OCI-LY7 (cell line): Measurements from ENCODE around the gene CA11. TPM values are rescaled to one million over a fixed set of nuclear protein-coding genes. Genes with fewer than 3 reads are reported as not detected.
"Not testable (repeated sequence)": the region's sequence is repeated elsewhere in the genome, so short reads cannot be mapped to it uniquely, and the experiment has no call there.

ENCODE experiments used
- BruUV-seq: library from RNA; stranded (reverse); fragments of 400-500 nt; replicated peaks from 2 replicates; lab custom pipeline; 2021; lab: Mats Ljungman, UMichigan
- CTCF ChIA-PET: fragments of 300-600 bp; sonication (Branson Sonifier 250); formaldehyde crosslinking; loops from one replicate; lab custom pipeline; 2022; ENCODE audit warnings: antibody characterized with exemption; ENCODE audit not compliant: unreplicated experiment; lab: Charles Lee
- POLR2A ChIA-PET: fragments of 300-600 bp; sonication (Branson Sonifier 250); formaldehyde crosslinking; loops from one replicate; lab custom pipeline; 2022; ENCODE audit warnings: antibody characterized with exemption; lab: Charles Lee
- DNase-seq: peaks from one replicate; pipeline ENCODE4 v3.0.0-alpha.2; 2015; ENCODE audit warnings: low spot score
- H2AFZ ChIP-seq: fragments of 200-600 bp; sonication (generic), shearing (Covaris generic); 2 replicates; pipeline ENCODE4 v1.6.1; 2014; ENCODE audit warnings: mild to moderate bottlenecking, antibody characterized with exemption, low read length, moderate library complexity
- H3K27ac ChIP-seq: fragments of 200-600 bp; sonication (generic); 2 replicates; pipeline ENCODE4 v1.5.1; 2014; ENCODE audit warnings: mixed run types, low read depth, mild to moderate bottlenecking, moderate library complexity, low read length, inconsistent platforms; ENCODE audit not compliant: poor library complexity, severe bottlenecking
- H3K36me3 ChIP-seq: fragments of 200-600 bp; sonication (generic); 2 replicates; pipeline ENCODE4 v1.6.1; 2014; ENCODE audit warnings: mild to moderate bottlenecking, antibody characterized with exemption, low read length, moderate library complexity, mixed read lengths; ENCODE audit not compliant: insufficient read depth
- H3K4me1 ChIP-seq: fragments of 200-600 bp; sonication (generic); 2 replicates; pipeline ENCODE4 v1.5.1; 2014; ENCODE audit warnings: mild to moderate bottlenecking, low read length; ENCODE audit not compliant: insufficient read depth, poor library complexity, severe bottlenecking
- H3K4me2 ChIP-seq: fragments of 200-600 bp; sonication (generic); 2 replicates; pipeline ENCODE4 v1.6.1; 2014; ENCODE audit warnings: mild to moderate bottlenecking, low read length
- H3K4me3 ChIP-seq: fragments of 200-600 bp; sonication (generic); 2 replicates; pipeline ENCODE4 v1.5.1; 2014; ENCODE audit warnings: mild to moderate bottlenecking, low read depth, low read length; ENCODE audit not compliant: poor library complexity, severe bottlenecking
- H3K79me2 ChIP-seq: fragments of 200-600 bp; sonication (generic); 2 replicates; pipeline ENCODE4 v1.6.1; 2016; ENCODE audit warnings: low read depth, mild to moderate bottlenecking, low read length, moderate library complexity, mixed read lengths; ENCODE audit not compliant: insufficient read depth
- H3K9me2 ChIP-seq: fragments of 200-600 bp; sonication (generic); 2 replicates; pipeline ENCODE4 v1.6.1; 2016; ENCODE audit warnings: mild to moderate bottlenecking, low read length, mixed read lengths; ENCODE audit not compliant: insufficient read depth
- H3K9me3 ChIP-seq: fragments of 200-600 bp; sonication (generic); 2 replicates; pipeline ENCODE4 v1.6.1; 2014; ENCODE audit warnings: mild to moderate bottlenecking, mixed run types, low read length, mixed read lengths
- H4K20me1 ChIP-seq: fragments of 200-600 bp; sonication (generic); 2 replicates; pipeline ENCODE4 v1.6.1; 2014; ENCODE audit warnings: mild to moderate bottlenecking, antibody characterized with exemption, low read length, moderate library complexity, mixed read lengths; ENCODE audit not compliant: insufficient read depth
- EZH2phosphoT487 ChIP-seq: fragments of 200-600 bp; sonication (generic); IDR thresholded peaks from 2 replicates; pipeline ENCODE4 v1.6.1; 2018; ENCODE audit warnings: low read depth, borderline replicate concordance, mild to moderate bottlenecking, mixed run types, antibody characterized with exemption, low read length, moderate library complexity, mixed read lengths
- intact Hi-C: fragments of 100-400 bp; cut with micrococcal nuclease; formaldehyde crosslinking; loops from one replicate; pipeline ENCODE4 v1.10.0; 2022; ENCODE audit not compliant: unreplicated experiment
- total RNA-seq, 2 experiments: library from RNA; depleted of rRNA in 1 of 2; stranded (reverse); fragments of >200 nt in 1 of 2; shearing (Covaris generic) in 1 of 2; gene quantifications; 2 replicates each; pipeline ENCODE4 v1.2.3, GENCODE V29; 2014 to 2022
- TF ChIP-seq, protein P1 (sequence below): fragments of 200-600 bp; sonication (generic); conservative IDR thresholded peaks from 2 replicates; pipeline ENCODE4 v1.5.1; 2014; ENCODE audit warnings: mild to moderate bottlenecking, antibody characterized with exemption, low read length, moderate library complexity, mixed read lengths

CA11 gene
- total RNA-seq, 2 experiments from 2014 or later, result 2.5 to 10.8 TPM

DNA sequence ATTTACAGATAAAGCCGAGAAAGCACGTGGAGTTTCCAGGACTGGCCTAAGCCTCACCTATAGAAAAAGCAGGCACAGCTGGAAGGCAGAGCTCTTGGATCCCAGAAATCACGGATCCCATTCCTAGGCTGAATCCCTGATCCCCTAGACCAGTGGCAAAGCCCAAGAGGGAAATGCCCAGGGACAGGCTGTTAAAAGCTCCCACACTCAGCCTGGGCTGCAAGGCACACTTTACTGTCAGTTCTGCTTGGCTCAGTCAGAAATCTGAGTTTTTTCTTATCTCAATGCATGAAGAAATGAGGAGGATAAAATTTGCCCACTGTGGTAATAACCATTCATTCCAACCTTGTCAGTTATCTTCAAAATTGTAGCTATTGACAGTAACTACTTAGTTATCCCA lies 41.8 kb upstream of the CA11 start:
- Histone ChIP-seq H3K4me3 (no peak overlapping the region), H3K79me2 (no peaks in the 10 kb centered on the region), H3K4me2 (no peak overlapping the region), H3K36me3 (no peaks in the 10 kb centered on the region), H2AFZ (no peak overlapping the region), H4K20me1 (no peaks in the 10 kb centered on the region), H3K4me1 (no peaks in the 10 kb centered on the region), H3K9me2 (no peaks in the 10 kb centered on the region), H3K9me3 (no peaks in the 10 kb centered on the region), H3K27ac (no peak overlapping the region)
- CTCF ChIA-PET, result no interaction called here
- BruUV-seq, result no TSS peak
- POLR2A ChIA-PET, result no interaction called here
- no peak for TF ChIP-seq EZH2phosphoT487
- TF ChIP-seq, protein P1, sequence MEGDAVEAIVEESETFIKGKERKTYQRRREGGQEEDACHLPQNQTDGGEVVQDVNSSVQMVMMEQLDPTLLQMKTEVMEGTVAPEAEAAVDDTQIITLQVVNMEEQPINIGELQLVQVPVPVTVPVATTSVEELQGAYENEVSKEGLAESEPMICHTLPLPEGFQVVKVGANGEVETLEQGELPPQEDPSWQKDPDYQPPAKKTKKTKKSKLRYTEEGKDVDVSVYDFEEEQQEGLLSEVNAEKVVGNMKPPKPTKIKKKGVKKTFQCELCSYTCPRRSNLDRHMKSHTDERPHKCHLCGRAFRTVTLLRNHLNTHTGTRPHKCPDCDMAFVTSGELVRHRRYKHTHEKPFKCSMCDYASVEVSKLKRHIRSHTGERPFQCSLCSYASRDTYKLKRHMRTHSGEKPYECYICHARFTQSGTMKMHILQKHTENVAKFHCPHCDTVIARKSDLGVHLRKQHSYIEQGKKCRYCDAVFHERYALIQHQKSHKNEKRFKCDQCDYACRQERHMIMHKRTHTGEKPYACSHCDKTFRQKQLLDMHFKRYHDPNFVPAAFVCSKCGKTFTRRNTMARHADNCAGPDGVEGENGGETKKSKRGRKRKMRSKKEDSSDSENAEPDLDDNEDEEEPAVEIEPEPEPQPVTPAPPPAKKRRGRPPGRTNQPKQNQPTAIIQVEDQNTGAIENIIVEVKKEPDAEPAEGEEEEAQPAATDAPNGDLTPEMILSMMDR, result no peak
- intact Hi-C loops, result no loop called here
- no peak for DNase-seq

DNA sequence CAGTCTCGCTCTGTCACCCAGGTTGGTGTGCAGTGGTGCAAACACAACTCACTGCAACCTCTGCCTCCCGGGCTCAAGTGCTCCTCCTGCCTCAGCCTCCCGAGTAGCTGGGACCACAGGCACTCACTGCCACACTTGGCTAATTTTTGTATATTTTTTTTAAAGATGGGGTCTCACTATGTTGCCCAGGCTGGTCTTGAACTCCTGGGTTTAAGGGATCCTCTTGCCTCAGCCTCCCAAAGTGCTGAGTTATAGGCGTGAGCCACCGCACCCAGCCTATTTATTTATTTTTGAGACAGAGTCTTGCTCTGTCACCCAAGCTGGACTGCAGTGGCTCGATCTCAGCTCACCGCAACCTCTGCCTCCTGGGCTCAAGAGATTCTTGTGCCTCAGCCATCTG lies 40.6 kb upstream of the CA11 start:
- H3K27ac ChIP-seq, H3K9me3 ChIP-seq, DNase-seq, intact Hi-C loops, H3K79me2 ChIP-seq, BruUV-seq, H4K20me1 ChIP-seq, H3K4me1 ChIP-seq, H3K36me3 ChIP-seq, CTCF ChIA-PET, H3K4me3 ChIP-seq, H3K9me2 ChIP-seq, H3K4me2 ChIP-seq, H2AFZ ChIP-seq: not testable (repeated sequence)
- POLR2A ChIA-PET, result interaction anchor here (0.7 kb wide), 1 partner anchor 9 kb away, joined by 6 read pairs; the partner anchor contains the start of gene FUT2

DNA sequence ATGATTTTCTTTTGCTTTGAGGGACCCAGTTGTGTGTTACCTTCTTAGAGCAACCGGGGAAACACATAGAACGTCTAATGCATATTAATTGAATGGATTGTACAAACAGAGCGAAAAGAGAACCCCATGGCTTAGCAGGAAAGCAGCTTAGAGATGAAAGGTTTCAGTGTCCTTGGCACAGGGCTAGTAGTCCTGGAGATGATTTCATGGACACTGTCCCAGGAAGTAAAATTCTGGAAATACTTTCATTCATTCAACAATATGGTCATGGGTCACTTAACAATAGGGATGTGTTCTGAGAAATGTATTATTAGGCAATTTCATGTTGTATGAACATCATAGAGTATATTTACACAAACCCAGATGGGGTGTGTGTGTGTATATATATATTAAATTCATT lies 40.1 kb upstream of the CA11 start:
- no peaks in the 10 kb centered on the region for H3K4me1 ChIP-seq
- no peak overlapping the region for H2AFZ ChIP-seq
- H3K79me2 ChIP-seq, result no peaks in the 10 kb centered on the region
- no peak for TF ChIP-seq EZH2phosphoT487
- TF ChIP-seq, protein P1, result no peak
- no peak overlapping the region for H3K4me2 ChIP-seq
- intact Hi-C loops, result no loop called here
- DNase-seq, result no peak
- no peaks in the 10 kb centered on the region for H4K20me1 ChIP-seq
- CTCF ChIA-PET, result no interaction called here
- POLR2A ChIA-PET, result interaction anchor here (0.7 kb wide), 1 partner anchor 10 kb away, joined by 6 read pairs; the partner anchor contains the start of gene FUT2
- H3K27ac ChIP-seq, result no peak overlapping the region
- H3K9me2 ChIP-seq, result no peaks in the 10 kb centered on the region
- BruUV-seq, result no TSS peak
- H3K4me3 ChIP-seq, result no peak overlapping the region
- H3K9me3 ChIP-seq, result no peaks in the 10 kb centered on the region
- H3K36me3 ChIP-seq, result no peaks in the 10 kb centered on the region
